Suprapubic skin (tissue), 4 donors: ENCODE measurements around the gene ST7. TPM values are rescaled to one million over a fixed set of nuclear protein-coding genes. Genes with fewer than 3 reads are reported as not detected.
"Not testable (repeated sequence)": the region's sequence is repeated elsewhere in the genome, so short reads cannot be mapped to it uniquely, and the experiment has no call there.

ENCODE experiments used
- DNase-seq, 2 donors: peaks; one replicate each; pipeline ENCODE4 v3.0.0-alpha.2; 2019; ENCODE audit warnings: low spot score in 2 of 2
- H3K27ac ChIP-seq: fragments of 200-600 bp; sonication (generic); one replicate; pipeline ENCODE4 v1.5.1; 2019
- H3K27me3 ChIP-seq: fragments of 200-600 bp; sonication (generic); one replicate; pipeline ENCODE4 v1.5.1; 2019
- H3K36me3 ChIP-seq: fragments of 200-600 bp; sonication (generic); one replicate; pipeline ENCODE4 v1.5.1; 2019
- H3K4me1 ChIP-seq: fragments of 200-600 bp; sonication (generic); one replicate; pipeline ENCODE4 v1.5.1; 2019
- H3K4me3 ChIP-seq: fragments of 200-600 bp; sonication (generic); one replicate; pipeline ENCODE4 v1.5.1; 2019; ENCODE audit warnings: mild to moderate bottlenecking
- H3K9me3 ChIP-seq: fragments of 200-600 bp; sonication (generic); one replicate; pipeline ENCODE4 v1.5.1; 2019
- EP300 ChIP-seq: sonication (generic); formaldehyde crosslinking; IDR thresholded peaks from one replicate; pipeline ENCODE4 v1.6.1; 2017; ENCODE audit warnings: antibody characterized with exemption
- POLR2A ChIP-seq, 2 donors: fragments of 450-650 bp; IDR thresholded peaks; one replicate each; pipeline ENCODE4 v1.6.1; 2017; ENCODE audit warnings: antibody characterized with exemption in 2 of 2, mild to moderate bottlenecking in 2 of 2, moderate library complexity in 2 of 2
- POLR2AphosphoS5 ChIP-seq, 3 donors: sonication (generic); formaldehyde crosslinking; IDR thresholded peaks; one replicate each; pipeline ENCODE4 v1.6.1; 2017; ENCODE audit warnings: antibody characterized with exemption in 3 of 3
- WGBS: methylation state at CpG from one replicate; pipeline ENCODE4 v1.1.5; 2018; 5-methylcytosine and 5-hydroxymethylcytosine counted together
- total RNA-seq, 4 donors: library from RNA; depleted of rRNA; stranded (reverse); fragments of >200 nt; gene quantifications; one replicate each; pipeline ENCODE4 v1.1.0, GENCODE V29; 2016
- TF ChIP-seq, protein P1 (sequence below), 2 donors: fragments of 200-600 bp in 1 of 2; fragments of 450-650 bp in 1 of 2; sonication (generic) in 1 of 2; IDR thresholded peaks; one replicate each; pipeline ENCODE4 v1.5.1; 2016 to 2019; ENCODE audit warnings: antibody characterized with exemption in 2 of 2, mild to moderate bottlenecking in 1 of 2, moderate library complexity in 1 of 2

The ST7 gene
- total RNA-seq, 4 donors from 2014 or later, result 13.1 to 28.2 (median 18.6) TPM

DNA sequence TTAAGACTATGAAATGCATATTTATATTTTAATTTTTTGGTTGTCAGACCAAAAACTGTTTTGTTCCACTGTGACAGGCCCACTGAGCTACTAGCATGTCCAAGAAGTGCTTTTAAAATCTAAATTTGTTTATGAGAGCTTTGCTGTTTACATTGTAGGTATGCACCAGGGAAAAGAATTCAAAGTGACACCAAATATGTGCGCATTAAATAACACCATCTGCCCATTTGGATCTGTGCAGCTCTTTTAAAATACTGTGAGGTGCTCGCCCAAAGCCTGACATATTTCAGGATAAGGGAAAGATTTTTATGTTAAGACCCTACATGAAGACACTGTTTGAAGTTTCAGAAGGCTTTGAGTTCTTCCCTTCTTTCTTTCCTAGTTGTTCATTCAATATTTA lies 162.9 kb downstream of the ST7 start:
- H3K9me3 ChIP-seq, result no peaks in the 10 kb centered on the region
- H3K36me3 ChIP-seq, result no peaks in the 10 kb centered on the region
- H3K4me3 ChIP-seq, result no peak overlapping the region
- TF ChIP-seq POLR2A (IDR thresholded peaks at IDR 0.05) (no peak), POLR2AphosphoS5 (IDR thresholded peaks at IDR 0.05) (no peak), EP300 (no peak)
- TF ChIP-seq, protein P1, sequence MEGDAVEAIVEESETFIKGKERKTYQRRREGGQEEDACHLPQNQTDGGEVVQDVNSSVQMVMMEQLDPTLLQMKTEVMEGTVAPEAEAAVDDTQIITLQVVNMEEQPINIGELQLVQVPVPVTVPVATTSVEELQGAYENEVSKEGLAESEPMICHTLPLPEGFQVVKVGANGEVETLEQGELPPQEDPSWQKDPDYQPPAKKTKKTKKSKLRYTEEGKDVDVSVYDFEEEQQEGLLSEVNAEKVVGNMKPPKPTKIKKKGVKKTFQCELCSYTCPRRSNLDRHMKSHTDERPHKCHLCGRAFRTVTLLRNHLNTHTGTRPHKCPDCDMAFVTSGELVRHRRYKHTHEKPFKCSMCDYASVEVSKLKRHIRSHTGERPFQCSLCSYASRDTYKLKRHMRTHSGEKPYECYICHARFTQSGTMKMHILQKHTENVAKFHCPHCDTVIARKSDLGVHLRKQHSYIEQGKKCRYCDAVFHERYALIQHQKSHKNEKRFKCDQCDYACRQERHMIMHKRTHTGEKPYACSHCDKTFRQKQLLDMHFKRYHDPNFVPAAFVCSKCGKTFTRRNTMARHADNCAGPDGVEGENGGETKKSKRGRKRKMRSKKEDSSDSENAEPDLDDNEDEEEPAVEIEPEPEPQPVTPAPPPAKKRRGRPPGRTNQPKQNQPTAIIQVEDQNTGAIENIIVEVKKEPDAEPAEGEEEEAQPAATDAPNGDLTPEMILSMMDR (IDR thresholded peaks at IDR 0.05), result no peak
- no peaks in the 10 kb centered on the region for H3K27me3 ChIP-seq
- DNase-seq, result no peak
- 100% methylated on average over 2 of the region's 2 CpGs for WGBS
- no peak overlapping the region for H3K27ac ChIP-seq
- peaks cover under 1% of the 10 kb centered on the region for H3K4me1 ChIP-seq

DNA sequence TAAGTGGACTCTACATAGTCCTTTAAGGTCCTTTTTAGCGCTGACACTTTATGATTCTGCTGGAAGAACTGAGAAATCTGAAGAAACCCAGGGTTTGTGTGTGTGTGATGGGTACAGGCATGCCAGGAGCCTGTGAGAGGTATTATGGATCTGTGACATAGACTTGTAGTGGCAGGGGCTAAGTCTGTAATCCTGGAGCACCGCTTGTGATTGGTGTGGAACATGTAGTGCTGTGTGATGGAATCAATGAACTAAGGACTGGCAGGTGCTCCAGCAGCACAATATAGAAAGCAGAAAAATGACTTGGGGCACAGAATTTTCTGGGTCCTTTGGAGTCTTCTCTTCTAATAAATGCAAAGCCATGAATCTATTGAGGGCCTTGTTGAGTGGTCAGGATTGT lies 163.9 kb downstream of the ST7 start:
- no peaks in the 10 kb centered on the region for H3K36me3 ChIP-seq

DNA sequence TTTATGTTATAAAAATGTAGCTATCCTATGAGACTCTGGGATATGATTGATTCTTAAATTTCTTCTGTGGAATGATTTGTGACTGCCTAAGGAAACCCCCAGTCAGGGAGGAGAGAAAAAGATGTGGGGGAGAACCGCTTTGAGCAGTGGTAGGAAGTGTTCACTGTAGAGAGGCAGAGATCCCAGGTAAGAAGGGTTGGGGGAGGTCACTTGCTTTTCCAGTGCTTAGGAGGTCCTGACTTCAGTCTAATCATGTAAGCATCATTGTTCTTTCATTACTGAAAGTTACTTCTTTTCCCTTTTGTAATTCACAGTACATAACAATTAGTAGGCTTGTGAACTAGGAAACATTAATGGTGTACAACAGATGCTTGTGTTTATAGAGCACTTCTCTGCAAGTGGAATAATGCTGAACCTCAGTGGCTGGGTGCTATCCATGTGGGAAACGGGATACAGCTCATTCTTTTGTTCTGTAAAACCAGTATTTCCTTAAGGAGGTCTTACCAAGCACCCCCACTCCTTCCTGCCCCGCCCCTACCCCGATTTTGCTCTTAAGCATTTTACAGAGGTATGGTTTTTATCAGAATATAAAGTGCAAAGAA lies 165.4 kb downstream of the ST7 start:
- no peaks in the 10 kb centered on the region for H3K27me3 ChIP-seq
- no peak overlapping the region for H3K4me3 ChIP-seq
- no peaks in the 10 kb centered on the region for H3K36me3 ChIP-seq
- TF ChIP-seq POLR2AphosphoS5 (IDR thresholded peaks at IDR 0.05) (no peak), EP300 (no peak), POLR2A (IDR thresholded peaks at IDR 0.05) (no peak)
- TF ChIP-seq, protein P1 (IDR thresholded peaks at IDR 0.05), result no peak
- 71% methylated on average over 4 of the region's 4 CpGs for WGBS
- no peak for DNase-seq
- H3K4me1 ChIP-seq, result no peaks in the 10 kb centered on the region
- H3K9me3 ChIP-seq, result no peaks in the 10 kb centered on the region
- H3K27ac ChIP-seq, result no peak overlapping the region

More for the DNA sequence above, 163.9 kb downstream of the ST7 start:
- WGBS, result 97% methylated on average over 2 of the region's 2 CpGs
- Histone ChIP-seq H3K27me3 (no peaks in the 10 kb centered on the region), H3K9me3 (no peaks in the 10 kb centered on the region), H3K27ac (no peak overlapping the region), H3K4me1 (no peaks in the 10 kb centered on the region), H3K4me3 (no peak overlapping the region)
- DNase-seq, result no peak
- TF ChIP-seq EP300 (no peak), POLR2AphosphoS5 (IDR thresholded peaks at IDR 0.05) (no peak), POLR2A (IDR thresholded peaks at IDR 0.05) (no peak)
- TF ChIP-seq, protein P1 (IDR thresholded peaks at IDR 0.05), result no peak

DNA sequence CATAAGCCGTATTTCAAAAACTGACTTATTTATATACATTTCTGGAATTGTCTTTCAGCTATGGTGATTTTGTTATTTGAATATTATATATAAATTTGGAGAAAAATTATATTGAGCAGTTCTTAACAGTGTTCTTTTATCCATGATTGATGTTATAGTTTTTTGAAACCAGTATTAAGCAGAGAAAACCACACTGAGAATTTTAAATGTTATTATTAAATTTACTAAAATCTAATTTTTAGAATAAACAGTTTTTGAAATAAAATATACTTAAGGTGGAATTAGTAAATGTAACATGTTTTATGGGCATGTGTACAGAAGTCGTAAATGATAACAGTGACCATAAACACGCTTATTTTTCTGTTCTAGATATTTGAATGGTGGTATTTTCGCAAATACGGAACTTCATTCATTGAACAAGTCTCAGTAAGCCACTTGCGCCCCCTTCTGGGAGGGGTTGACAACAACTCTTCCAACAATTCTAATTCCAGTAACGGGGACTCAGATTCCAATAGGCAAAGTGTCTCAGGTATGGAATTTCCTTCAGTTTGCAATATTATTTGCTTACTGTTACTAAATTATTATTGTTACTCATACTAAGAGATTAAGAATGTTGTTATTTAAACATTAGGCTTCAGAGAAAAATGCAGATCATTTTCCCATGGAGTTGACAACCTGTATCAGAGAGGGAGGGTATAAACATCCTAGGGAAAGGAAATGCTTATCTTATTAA lies 166.1 kb downstream of the ST7 start:
- Histone ChIP-seq H3K4me1 (peaks cover 2% of the 10 kb centered on the region), H3K9me3 (no peaks in the 10 kb centered on the region), H3K27ac (no peak overlapping the region), H3K27me3 (no peaks in the 10 kb centered on the region), H3K4me3 (no peak overlapping the region), H3K36me3 (no peaks in the 10 kb centered on the region)
- TF ChIP-seq, protein P1 (IDR thresholded peaks at IDR 0.05), result peak; percentile 74 to 76
- TF ChIP-seq POLR2AphosphoS5 (IDR thresholded peaks at IDR 0.05), result no peak
- DNase-seq, result peak; percentile 84 to 86
- WGBS, result 16% methylated on average over 7 of the region's 7 CpGs

DNA sequence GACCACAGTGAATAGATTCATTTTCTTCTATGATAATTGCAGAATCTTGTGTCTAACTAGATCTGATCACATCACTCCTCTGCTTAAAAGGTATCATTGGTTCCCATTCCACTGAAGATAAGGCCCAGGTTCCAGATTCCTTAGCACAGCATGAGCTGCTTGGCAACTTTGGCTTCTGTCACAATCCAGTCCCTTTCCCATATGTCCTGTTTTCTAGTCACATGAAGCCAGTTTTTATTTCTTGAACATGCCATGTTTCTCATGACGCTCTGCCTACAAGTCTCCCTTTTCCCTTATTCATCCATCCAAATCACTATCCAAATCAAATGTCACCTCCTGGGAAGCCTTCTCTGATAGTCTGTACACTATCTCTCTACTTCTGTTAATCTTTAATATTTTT lies 167.0 kb downstream of the ST7 start:
- WGBS, result 98% methylated on average over 1 of the region's 1 CpG
- H3K4me3 ChIP-seq, H3K27ac ChIP-seq, H3K9me3 ChIP-seq, DNase-seq, H3K27me3 ChIP-seq, H3K36me3 ChIP-seq, H3K4me1 ChIP-seq: not testable (repeated sequence)

DNA sequence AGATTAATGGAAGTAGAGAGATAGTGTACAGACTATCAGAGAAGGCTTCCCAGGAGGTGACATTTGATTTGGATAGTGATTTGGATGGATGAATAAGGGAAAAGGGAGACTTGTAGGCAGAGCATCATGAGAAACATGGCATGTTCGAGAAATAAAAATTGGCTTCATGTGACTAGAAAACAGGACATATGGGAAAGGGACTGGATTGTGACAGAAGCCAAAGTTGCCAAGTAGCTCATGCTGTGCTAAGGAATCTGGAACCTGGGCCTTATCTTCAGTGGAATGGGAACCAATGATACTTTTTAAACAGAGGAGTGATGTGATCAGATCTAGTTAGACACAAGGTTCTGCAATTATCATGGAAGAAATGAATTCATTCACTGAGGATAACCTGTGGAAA lies 168.7 kb downstream of the ST7 start:
- H3K9me3 ChIP-seq, H3K36me3 ChIP-seq, H3K4me3 ChIP-seq, H3K27ac ChIP-seq, H3K27me3 ChIP-seq, H3K4me1 ChIP-seq, DNase-seq: not testable (repeated sequence)
- WGBS, result 90% methylated on average over 1 of the region's 1 CpG
